Hematopoietic multipotent progenitor cell treated with erythropoietin and hydrocortisone succinate and interleukin-3 and kit ligand, for 4 days (in vitro differentiated cells): ENCODE measurements around the gene TSEN54.
A peak's percentile ranks its signal among the peaks of the same experiment; 100 is the strongest.
"Not testable (repeated sequence)": the region's sequence is repeated elsewhere in the genome, so short reads cannot be mapped to it uniquely, and the experiment has no call there.

Experiments
- DNase-seq: peaks from one replicate; pipeline ENCODE4 v3.0.0-alpha.2; 2015

The TSEN54 gene

DNA sequence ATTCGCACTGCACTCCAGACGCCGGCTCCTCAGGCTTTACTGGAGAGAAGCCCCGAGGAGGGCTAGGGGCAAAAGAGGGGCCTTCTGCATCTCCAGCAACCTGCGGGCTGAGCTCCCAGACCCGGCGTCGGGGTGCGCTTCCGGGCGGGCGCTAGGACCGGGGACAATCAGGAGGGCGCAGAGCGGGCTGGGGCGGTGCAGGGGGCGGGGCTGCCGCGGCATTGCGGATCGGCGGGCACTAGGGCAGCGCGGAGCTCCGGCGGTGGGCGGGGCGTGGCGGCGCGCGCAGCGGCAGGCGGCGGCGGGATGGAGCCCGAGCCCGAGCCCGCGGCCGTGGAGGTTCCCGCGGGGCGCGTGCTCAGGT is at the start of gene TSEN54:
Gene TSEN54, plus strand, starts transcription at position 274 of the 364 bp plus-strand sequence. Its CDS starts 33 bp downstream, at position 307.
- DNase-seq = peak; percentile 96

DNA sequence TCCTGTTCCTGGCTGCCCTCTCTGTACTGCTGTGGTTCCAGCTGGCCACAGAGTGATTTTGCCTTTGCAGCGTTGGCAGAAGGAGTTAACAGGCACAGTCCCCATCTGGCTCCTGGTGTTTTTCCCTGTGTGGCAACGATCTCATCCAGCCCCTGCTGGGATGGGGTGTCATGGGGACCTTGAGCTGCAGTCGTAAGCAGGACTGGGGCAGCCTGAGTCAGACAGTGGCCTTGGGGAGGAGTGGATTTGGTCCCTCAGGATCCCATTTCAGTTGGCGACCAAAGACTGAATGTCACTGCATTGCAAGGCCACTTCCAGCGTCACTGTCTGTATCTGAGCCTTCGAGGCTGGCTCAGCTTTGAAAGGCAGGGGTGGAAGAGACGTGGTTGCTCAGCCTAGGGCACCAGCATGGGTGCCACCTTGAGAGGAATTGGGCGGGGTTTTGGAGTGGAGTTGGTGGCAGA is 48.0 kb upstream of the TSEN54 start:
- no peak for DNase-seq

DNA sequence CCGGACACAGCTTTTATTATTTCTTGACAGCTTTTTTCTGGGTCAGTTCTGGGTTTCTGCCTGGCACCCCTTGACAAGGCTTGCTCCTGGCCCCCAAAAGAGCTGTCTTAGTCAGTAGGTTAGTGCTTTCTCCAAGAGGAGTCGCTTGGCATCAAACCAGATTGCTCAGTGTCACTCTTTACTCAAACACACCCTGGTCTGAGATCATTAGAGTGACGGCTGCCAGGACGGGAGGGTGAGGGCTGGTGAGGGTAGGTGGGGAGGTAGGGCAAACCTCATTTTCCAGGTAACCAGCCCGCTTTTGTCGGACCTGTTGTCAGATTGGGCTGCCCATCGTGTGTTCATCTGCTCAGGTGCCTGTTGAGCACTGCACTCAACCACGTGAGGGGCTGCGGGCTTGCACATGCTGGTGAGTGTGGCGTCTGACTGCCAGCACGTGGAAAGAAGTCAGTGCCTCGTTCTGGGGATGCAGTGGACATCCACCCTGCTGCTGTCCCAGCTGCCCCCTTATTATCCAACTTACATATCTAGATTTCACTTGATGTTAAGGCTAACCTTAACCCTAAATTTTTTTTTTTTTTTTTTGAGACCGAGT is 47.5 kb upstream of the TSEN54 start:
- DNase-seq = no peak

DNA sequence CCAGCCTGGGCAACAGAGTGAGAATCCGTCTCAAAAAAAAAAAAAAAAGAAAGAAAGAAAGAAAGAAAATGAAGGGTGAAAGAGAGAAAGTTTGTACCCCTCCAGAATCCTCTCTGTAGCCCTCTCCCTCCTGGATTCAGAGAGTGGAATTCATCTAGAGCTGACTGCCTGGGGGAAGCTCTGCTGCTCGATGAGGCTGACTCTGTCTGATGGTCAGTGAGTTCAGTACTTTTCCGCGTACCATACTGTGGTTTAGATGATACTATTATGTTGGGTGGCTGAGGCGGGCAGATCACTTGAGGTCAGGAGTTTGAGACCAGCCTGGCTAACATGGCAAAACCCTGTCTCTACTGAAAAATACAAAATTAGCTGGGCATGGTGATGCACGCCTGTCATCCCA is 45.1 kb upstream of the TSEN54 start:
- no peak for DNase-seq

DNA sequence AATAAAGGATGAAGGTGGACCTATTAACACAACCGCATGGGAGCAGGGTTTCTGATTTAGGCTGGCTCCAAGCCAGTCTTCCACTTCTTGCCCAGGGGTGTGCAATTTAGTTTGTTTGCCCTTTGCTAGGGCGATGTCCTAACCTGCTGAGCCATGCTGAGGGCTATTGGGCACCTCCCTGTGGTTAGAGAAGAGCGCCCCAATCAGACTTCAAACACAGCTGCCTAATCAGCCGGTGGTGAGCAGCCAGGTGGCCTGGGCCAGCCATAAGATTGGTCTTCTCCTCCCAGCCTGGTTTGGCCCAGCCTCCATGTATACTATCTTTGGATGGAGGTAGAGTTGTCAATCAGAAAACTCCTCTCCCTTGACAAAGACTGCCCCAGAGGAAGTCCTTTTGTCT is 44.2 kb upstream of the TSEN54 start:
- peak; percentile 74 for DNase-seq

DNA sequence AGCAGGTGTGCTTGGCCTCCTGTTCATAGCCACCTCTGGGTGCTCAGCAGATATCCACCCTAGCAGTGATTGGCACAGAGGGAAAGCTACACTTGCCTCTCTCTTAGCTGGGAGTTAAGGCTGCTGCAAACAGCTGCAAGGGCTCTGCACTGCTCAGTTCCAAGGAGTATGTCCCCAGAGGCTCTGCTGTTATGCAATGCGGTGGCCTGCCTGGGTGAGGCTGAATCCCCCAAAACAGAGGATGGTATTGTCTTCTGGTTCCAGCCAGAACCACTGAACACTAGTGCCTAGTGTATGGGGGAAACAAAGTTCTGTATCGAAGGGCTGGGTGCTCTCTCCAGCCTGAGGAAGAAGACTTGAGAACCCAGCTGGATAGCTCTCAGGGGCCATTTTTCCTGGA is 43.1 kb upstream of the TSEN54 start:
- DNase-seq = no peak

DNA sequence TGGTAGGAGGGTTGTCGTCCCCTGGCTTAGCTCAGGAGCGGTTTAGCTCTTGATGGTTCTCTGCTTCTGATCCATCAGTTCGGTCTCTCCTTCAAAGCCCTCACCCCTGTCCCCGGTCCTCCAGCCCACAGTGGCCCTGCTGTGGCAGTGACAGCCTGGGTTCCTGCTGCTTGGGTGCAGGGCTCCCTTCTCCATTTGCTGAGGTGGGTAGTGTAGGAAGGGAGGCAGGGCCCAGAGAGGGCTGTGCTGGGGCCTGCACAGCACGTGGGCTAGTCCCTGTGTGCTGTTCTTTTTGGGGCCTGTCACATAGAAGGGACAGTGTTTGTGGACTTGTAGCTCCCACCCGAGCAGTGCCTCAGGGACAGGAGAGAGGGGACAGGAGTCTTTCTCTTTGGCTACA is 41.6 kb upstream of the TSEN54 start:
- no peak for DNase-seq

DNA sequence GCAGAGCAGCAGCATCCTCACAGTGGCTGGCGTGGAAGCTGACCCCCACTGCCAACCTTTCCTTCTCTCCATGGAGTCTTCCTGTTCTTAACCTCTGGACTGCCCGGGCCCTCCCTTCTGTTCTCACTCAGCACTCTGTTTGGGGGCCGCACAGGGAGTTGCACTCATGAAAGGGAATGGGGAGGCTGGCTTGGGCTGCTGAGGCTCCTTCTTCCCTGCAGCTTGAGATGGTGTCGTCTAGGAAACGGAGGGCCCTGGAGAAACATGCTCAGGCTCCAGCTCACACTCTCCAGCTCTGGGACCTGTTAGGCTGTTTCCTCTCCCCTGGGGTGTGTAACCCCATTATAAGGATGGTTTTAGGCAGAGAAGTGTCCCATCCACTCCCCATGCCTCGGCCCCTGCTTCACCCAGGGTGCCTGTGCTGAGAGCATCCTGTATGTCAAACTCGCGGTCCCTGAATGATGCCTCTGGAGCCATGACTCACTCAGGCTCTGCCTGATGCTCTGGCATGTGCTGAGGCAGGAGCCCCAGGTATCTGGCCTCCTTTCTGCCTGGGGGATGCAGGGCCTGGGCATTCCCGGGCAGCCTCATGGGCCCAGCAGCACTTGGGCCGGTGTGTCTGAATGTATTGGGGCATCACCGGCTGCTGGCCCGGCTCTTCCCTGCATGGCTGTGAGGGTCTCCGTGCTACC is 41.0 kb upstream of the TSEN54 start:
- DNase-seq = no peak

DNA sequence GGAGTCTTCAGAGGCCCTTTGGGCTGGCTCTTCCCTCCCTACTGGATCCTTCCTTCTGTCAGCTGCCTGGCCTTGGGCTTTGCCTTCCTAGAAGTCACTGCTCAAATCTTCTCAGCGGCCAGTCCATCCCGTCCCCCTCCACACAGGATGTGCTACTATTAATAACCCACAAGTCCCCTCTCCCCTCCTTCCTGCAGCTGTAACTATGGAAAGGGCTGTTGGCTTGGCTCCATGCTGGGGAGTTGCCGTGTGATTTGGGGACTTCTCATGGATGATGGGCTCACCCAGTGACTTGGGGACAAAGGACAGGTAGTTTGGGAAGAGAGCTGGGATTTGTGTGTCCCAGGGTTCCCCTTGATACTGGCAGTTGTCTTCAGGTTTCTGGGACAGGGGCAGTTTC is 40.5 kb upstream of the TSEN54 start:
- no peak for DNase-seq

DNA sequence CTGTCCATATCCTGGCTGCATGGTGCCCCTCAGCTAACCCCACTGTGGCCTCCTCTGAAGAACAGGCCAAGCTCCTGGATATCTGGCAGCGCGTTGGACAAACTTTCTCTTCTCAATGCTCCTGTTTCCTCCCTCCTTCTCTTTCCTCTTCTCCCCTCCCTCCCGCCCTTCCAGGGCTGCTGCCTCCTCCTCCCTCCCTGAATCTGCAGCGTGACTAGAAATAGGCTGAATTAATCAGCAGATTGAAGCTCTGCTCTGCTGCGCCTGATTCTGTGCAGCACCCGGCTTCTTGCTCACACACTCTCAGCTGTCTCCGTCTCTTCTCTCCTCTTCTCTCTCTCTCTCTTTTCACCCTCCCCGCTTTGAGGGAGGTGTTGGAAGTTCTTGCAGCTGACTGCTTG is 40.1 kb upstream of the TSEN54 start:
- no peak for DNase-seq

DNA sequence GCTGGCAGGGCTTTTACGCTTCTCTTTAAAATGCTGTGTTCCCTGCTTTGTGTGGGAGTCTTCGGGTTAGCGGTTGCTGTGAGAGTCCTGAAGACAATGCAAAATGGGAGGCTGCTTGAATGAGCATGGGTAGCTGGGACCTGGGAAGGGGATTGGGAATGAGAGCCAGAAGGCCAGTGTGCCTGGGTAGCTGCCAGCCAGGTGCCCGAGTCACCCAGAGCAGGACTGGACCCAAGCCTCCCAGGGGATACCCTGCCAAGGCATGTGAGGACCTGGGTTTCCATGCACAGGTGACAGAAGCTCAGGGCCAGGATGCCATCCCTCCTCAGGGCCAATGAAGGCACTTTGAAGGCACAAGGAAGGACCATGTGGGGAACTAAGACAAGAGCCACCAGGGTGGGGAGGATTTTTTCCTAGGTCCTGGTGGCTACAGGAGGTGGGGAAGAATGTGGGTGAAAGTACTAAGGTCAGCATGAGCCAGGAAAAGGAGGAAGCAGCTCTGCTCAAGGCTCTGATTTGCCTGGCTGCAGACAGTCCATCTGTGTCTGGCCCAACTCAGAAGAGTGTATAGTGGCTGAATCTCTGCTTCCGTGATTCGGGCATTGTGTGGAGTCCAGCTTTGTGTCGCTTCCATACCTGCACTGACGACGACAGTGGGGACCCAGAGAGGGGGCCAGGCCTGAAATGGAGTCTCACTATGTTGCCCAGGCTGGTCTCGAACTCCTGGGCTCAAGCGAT is 39.4 kb upstream of the TSEN54 start:
- DNase-seq = no peak

DNA sequence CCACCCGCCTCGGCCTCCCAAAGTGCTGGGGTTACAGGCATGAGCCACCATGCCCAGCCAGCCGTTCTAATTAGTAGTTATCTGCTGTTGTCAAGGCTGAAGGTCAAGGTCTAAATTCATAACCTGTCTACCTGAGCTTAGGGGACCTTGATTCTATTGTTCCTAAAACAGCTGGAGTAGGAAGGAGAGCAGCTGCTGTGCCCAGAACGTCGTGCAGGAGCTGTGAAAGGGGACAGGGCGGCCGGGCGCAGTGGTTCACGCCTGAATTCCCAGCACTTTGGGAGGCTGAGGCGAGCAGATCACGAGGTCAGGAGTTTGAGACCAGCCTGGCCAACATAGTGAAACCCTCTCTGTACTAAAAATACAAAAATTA is 38.9 kb upstream of the TSEN54 start:
- DNase-seq = not testable (repeated sequence)

DNA sequence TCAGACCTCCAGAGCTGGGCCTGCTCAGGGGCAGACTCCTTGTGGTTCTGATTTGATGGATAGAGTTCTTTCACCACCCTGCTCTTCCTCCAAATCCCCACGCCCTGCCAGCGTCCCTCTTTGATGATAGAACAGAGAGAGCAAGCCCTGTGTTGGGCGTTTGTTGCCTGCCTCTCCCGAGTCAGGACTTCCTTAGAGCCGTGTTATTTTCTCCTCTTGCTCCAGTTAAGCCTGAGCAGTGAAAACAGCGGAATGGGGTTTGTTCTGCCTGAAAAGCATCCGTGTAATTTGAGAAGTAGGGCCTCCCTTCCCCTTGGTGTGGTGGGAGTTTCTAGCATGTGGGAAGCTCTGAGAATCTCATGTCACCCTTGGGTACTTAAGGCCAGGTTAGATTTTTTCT is 37.8 kb upstream of the TSEN54 start:
- DNase-seq = no peak

DNA sequence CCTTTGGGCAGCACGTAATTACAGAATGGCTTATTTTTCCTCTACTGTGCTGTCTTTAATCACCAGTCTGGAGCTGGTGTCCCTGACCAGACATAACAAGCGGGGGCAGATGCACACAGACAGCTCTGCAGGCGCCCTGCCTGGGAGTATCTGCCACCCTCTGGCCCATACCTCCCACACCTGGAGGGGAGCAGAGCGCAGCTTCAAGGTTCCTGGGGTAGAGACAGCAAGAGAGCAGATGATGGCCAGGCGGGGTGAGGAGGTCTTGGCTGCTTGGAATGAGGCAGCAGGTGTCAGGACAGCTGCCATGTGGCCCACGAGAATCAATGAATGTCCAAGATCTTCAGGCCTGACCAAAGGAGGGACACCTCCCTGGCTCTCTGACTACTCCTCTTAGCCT is 36.0 kb upstream of the TSEN54 start:
- no peak for DNase-seq

DNA sequence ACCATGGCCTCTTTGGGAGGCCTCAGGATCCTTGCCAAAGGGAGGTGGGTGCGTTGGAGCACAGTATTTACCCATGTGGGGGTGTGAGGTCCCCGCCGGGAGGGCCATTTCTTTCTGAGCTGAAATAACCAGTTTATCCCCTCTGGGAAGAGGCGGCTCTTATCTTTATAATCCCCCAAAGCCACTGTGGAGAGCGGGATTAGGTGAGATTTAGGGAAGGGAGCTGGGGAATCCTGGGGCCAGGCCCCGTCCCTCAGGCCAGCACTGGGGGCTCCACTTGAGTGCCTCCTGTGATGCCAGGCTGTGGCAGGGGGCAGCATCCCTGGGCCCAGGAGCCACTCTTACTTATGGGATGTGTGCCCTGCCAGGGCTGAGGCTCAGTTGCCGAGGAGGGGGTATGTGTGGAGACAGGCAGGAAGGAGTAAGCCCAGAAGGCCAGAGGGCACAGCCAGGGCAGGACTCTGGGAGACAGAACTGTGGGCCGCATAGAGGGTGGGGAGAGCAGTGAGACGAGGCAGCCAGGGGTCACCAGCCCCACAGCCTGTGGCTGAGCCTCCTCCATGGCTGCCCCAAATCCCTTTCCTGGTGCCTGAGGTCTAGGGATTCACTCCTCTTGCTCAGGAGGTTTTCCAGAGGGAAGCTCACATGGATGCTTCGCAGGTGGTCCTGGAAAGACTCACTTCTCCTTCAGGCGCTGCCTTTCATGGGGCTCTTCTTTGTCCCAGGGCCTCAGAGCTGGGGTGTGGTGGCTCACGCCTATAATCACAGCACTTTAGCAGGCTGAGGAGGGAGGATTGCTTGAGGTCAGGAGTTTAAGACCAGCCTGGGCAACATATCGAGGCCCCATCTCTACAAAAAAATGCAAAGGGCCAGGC is 34.9 kb upstream of the TSEN54 start:
- DNase-seq = no peak

DNA sequence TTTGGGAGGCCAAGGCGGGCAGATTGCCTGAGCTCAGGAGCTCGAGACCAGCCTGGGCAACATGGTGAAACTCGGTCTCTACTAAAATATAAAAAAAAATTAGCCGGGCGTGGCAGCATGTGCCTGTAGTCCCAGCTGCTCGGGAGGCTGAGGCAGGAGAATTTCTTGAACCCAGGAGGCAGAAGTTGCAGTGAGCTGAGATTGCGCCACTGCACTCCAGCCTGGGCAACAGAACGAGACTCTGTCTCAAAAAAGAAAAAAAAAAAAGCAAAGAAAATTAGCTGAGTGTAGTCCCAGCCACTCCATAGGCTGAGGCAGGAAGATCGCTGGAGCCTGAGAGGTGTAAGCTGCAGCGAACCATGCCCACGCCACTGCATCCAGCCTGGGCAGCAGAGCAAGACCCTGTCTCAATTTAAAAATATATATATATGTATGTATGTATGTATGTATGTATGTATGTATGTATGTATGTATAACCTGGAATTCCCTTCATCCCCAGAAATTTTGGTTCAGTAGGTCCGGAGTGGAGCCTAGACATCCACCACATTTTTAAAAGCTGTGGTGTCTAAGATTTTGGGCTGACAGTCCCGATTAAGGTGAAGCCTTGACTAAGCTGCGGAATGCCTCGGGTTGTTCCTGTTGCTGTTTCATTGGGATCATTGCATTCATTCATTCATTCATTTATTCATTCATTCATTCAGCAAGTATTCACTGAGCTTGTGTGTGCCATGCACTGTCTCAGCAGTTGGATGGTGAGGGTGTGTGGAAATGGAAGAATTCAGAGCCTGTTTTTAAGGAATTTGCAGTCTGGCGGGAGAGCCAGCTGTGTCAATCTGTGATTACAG is 34.0 kb upstream of the TSEN54 start:
- DNase-seq = no peak

DNA sequence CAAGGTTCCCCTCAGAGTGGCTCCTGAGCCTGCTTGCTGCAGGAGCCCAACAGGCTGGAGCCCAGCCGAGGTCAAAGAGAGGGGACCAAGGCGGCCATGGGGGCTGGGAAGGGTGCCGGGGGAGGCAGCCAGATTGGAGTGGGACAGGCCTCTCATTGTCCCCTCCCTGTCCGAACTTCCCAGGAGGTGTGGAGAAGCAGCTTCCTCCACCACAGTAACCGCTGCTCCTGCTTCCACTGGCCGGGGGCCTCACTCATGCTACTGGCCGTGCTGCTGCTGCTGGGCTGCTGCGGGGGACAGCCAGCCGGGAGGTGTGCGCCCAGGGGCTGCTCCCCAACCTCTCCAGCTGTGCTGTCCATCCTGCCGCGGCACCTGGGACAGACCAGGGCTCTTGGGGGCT is 30.6 kb upstream of the TSEN54 start:
- no peak for DNase-seq

DNA sequence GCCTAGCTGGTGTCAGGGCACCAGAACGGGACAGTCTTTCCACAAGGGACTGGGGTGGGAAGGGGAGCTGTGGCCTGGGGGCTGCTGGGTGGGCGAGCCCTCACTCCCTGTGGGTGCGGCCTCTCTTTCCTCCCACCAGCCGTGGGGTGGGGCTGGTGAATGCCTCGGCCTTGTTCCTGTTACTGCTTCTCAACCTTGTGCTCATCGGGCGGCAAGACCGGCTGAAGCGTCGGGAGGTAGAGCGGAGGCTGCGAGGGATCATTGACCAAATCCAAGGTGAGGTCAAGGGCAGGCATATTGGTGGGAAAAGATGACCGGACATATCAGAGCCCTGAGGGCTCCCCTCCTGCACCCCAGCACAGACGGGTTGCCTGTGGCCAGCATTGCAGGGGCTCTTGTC is 30.2 kb upstream of the TSEN54 start:
- DNase-seq = no peak

DNA sequence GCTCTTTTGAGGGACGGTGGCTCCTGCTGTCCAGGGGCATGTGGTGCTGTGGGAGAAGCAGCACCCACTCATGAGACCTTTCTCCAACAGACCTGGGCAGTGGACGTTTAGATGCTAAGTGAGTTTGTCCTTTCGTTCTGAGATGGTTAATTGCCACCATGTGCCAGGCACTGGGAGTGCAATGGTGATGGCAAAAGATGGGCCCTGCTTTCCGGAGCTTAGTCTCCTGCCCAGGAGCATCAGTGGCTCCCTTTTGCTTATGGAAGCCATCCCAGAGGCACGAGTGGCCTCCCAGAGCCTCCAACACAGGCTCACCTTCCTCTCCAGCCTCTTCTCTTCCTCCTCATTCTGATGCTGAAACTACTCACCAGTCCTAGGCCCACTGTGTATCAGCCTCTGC is 29.4 kb upstream of the TSEN54 start:
- no peak for DNase-seq

DNA sequence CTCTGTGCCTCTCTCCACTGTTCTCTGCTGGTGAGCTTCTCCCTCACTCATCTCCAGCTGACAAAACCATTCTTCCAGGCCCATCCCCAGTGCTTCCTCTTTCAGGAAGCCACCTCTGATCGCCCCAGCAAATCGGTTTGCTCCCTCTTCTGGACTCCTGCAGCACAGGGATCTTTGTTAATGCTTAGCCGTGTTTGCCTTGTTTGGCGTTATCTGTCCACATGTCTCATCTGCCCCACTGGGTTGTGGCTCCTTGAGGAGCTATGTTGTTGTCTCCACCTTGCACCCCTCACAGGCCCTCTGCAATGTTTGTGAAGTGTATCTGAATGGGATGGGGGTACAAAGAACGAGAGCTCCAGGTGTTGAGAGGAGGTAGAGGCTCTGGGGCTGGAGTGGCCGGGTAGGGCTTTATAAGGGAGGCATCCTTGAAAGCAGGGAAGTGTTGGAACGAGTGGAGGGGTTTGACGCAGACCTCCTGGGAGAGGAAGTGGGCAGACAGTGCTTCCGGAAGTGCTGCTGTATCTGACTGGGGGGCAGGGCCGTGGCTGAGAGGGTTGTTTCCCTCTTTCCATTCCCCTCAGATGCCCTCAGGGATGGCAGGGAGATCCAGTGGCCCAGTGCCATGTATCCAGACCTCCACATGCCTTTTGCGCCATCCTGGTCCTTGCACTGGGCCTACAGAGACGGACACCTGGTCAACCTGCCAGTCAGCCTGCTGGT is 28.8 kb upstream of the TSEN54 start:
- DNase-seq = peak; percentile 88

DNA sequence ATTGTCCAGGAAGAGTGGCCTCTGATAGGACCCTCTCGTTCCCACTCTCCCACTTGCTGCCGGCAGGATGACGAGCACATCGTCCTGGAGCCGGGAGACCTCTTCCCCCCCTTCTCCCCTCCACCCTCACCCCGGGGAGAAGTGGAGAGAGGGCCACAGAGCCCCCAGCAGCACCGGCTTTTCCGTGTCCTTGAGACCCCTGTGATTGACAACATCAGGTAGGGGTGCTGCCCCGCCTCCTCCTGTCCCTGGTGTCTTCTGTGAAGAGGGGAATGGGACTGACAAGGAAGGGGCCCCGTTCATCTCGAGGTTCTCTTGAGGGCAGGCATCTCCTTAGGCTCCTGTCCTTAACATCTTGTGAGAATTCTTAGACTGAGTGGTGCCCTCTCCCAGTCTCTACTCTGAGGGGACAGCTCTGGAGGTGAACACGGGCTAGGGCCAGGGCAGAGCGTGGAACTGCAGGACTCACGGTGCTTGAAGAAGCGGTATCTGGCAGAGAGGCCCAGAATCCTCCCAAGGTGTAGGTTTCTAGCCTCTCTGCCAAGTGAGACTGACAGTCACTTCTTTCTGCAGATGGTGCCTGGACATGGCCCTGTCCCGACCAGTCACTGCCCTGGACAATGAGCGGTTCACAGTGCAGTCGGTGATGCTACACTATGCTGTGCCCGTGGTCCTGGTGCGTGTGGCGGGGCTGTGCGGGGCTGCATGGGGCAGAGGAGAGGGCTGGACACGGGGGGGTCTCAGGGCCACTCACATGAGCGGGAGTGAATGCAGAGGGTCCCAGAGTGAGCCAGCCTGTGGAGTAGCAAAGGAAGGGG is 27.4 kb upstream of the TSEN54 start:
- no peak for DNase-seq
